ENCODE data around the gene TMEM33. TPM values are rescaled to one million over a fixed set of nuclear protein-coding genes. Genes with fewer than 3 reads are reported as not detected.
"Not testable (repeated sequence)": the region's sequence is repeated elsewhere in the genome, so short reads cannot be mapped to it uniquely, and the experiment has no call there.

The TMEM33 gene
- total RNA-seq: 10 to 100 TPM; 43.8 to 57.2 TPM

DNA sequence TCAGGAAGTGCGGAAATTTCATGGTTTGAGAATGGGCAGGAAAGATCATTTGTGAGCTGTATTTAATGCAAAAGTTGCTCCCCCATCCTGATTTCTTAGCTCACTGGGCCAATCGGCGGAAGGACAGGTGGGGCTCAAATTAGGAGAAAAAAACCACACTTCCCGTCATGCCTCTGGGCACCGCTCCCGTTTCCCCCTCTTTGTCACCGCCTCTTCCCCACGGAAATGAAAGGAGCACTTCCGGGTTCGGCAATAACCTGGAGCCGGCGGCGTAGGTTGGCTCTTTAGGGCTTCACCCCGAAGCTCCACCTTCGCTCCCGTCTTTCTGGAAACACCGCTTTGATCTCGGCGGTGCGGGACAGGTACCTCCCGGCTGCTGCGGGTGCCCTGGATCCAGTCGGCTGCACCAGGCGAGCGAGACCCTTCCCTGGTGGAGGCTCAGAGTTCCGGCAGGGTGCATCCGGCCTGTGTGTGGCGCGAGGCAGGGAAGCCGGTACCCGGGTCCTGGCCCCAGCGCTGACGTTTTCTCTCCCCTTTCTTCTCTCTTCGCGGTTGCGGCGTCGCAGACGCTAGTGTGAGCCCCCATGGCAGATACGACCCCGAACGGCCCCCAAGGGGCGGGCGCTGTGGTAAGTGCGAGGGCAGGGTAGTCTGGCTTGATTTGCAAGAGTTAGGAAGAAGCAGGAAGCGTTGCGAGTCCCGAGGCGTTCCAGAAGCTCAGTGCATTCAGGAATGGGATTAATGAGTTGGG, at the start of gene TMEM33:
TMEM33 (plus strand) TSS at position 529 of the 751 bp plus-strand sequence; CDS start at position 585, 56 bp downstream.
- Mint-ChIP-seq H3K27me3 (no peaks in the 10 kb centered on the region), H3K4me3 (peak within 1 kb of the TSS; percentile 97), H3K4me1 (peaks cover 36% of the 10 kb centered on the region), H3K9me3 (ENCODE audit: low read depth) (no peaks in the 10 kb centered on the region), H3K36me3 (ENCODE audit: low read depth) (peaks cover 36% of the 10 kb centered on the region), H3K27ac (peak within 1 kb of the TSS; percentile 92)
- POLR2A ChIA-PET: interaction anchor here (0.6 to 1.0 kb wide), 2 partner anchors 56 to 694 kb away, joined by 3 to 4 read pairs; partner anchors contain the start of gene SLC30A9
- DNase-seq (peak; percentile 85), ATAC-seq (peak; percentile 86)
- intact Hi-C loops (cut with DNase I, micrococcal nuclease): loop anchor here (1.0 to 2.0 kb wide), 2 partner anchors 55 to 718 kb away; partner anchors contain the start of gene SLC30A9 (in 2 of the 2)
- CTCF ChIA-PET: no interaction called here

DNA sequence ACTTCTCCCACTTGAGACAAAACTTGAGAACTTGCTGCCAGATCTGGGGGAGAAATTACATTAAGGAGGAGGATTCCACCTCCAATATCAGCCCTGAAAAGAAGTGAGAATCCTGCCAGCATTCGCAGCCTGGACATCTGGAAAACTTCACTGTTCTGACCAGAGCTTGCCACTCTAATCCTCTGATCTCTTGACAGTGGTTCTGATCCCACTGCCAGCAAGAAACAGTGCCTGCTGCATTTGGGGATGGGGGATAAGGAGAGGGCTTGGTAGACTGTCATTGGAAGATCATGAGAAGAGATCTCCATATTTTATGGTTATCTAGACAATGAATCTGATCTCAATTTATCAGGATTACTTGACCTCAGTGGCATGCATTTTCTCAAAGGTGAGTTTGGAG, 49.8 kb upstream of the TMEM33 start:
- H3K36me3 Mint-ChIP-seq (ENCODE audit: low read depth): no peaks in the 10 kb centered on the region
- no peak overlapping the region for H3K4me3 Mint-ChIP-seq
- peaks cover 27% of the 10 kb centered on the region for H3K27me3 Mint-ChIP-seq
- POLR2A ChIA-PET: no interaction called here
- CTCF ChIA-PET: interaction anchor here (0.6 kb wide), 1 partner anchor 578 kb away, joined by 6 read pairs; no protein-coding TSS in a partner anchor
- DNase-seq: no peak
- no peak overlapping the region for H3K27ac Mint-ChIP-seq
- no peaks in the 10 kb centered on the region for H3K9me3 Mint-ChIP-seq (ENCODE audit: low read depth)
- peaks cover 8% of the 10 kb centered on the region for H3K4me1 Mint-ChIP-seq
- no peak for ATAC-seq
- intact Hi-C loops (cut with DNase I, micrococcal nuclease): loop anchor here in 1 of 2 experiments (10.0 kb wide), 1 partner anchor 509 kb away; the partner anchor contains the start of gene SHISA3

DNA sequence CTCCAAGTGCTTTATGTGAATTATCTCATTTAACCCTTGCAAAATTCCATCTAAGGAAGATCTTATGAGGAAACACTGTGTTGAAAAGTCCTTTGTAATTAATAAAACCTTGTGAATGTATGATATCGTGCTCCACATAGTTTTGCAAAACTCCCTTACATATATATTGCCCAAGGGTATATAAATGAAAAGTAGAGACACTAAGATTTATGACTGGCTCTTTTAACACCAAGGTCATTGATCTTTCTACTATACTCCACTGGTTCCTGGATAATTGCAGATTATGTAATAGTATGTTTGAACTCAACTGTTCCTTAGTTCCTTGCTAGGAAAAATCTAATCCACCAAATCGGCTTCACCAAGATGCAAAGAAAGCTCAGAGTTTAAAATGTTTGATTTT, 48.0 kb upstream of the TMEM33 start:
- H3K4me3 Mint-ChIP-seq: no peak overlapping the region
- POLR2A ChIA-PET: interaction anchor here (0.7 kb wide), 1 partner anchor 504 kb away, joined by 4 read pairs; no protein-coding TSS in a partner anchor
- CTCF ChIA-PET: interaction anchor here (0.6 to 3.8 kb wide), 11 partner anchors 9 to 606 kb away, joined by 3 to 21 read pairs (median 3); no protein-coding TSS in a partner anchor
- DNase-seq: no peak
- no peaks in the 10 kb centered on the region for H3K36me3 Mint-ChIP-seq (ENCODE audit: low read depth)
- no peaks in the 10 kb centered on the region for H3K4me1 Mint-ChIP-seq
- no peak overlapping the region for H3K27ac Mint-ChIP-seq
- no peak for ATAC-seq
- peaks cover 17% of the 10 kb centered on the region for H3K27me3 Mint-ChIP-seq
- intact Hi-C loops (cut with DNase I, micrococcal nuclease): loop anchor here in 1 of 2 experiments (10.0 kb wide), 1 partner anchor 508 kb away; the partner anchor contains the start of gene SHISA3
- no peaks in the 10 kb centered on the region for H3K9me3 Mint-ChIP-seq (ENCODE audit: low read depth)

GRCh38 chr4:41887821-41888686, 47.2 kb upstream of the TMEM33 start:
- ATAC-seq (no peak), DNase-seq (peak; percentile 64)
- CTCF ChIA-PET: interaction anchor here (0.5 to 3.8 kb wide), 16 partner anchors 10 to 797 kb away, joined by 3 to 21 read pairs (median 3); no protein-coding TSS in a partner anchor
- Mint-ChIP-seq H3K4me3 (no peak overlapping the region), H3K4me1 (no peaks in the 10 kb centered on the region), H3K9me3 (ENCODE audit: low read depth) (no peaks in the 10 kb centered on the region), H3K27ac (no peak overlapping the region), H3K27me3 (peaks cover 16% of the 10 kb centered on the region), H3K36me3 (ENCODE audit: low read depth) (no peaks in the 10 kb centered on the region)
- POLR2A ChIA-PET: interaction anchor here (0.7 kb wide), 1 partner anchor 503 kb away, joined by 4 read pairs; no protein-coding TSS in a partner anchor
- intact Hi-C loops (cut with DNase I, micrococcal nuclease): loop anchor here in 1 of 2 experiments (1.0 to 10.0 kb wide), 3 partner anchors 195 to 607 kb away; partner anchors contain the start of gene SHISA3

GRCh38 chr4:41888687-41889074, 46.5 kb upstream of the TMEM33 start:
- ChIA-PET CTCF (interaction anchor here (0.5 to 3.8 kb wide), 12 partner anchors 10 to 798 kb away, joined by 3 to 21 read pairs (median 4); no protein-coding TSS in a partner anchor), POLR2A (no interaction called here)
- H3K36me3 Mint-ChIP-seq (ENCODE audit: low read depth): no peaks in the 10 kb centered on the region
- no peak for ATAC-seq
- H3K27ac Mint-ChIP-seq: no peak overlapping the region
- no peak for DNase-seq
- no peaks in the 10 kb centered on the region for H3K4me1 Mint-ChIP-seq
- intact Hi-C loops (cut with DNase I, micrococcal nuclease): loop anchor here in 1 of 2 experiments (1.0 to 10.0 kb wide), 3 partner anchors 195 to 607 kb away; partner anchors contain the start of gene SHISA3
- H3K9me3 Mint-ChIP-seq (ENCODE audit: low read depth): no peaks in the 10 kb centered on the region
- H3K27me3 Mint-ChIP-seq: peaks cover 16% of the 10 kb centered on the region
- no peak overlapping the region for H3K4me3 Mint-ChIP-seq

DNA sequence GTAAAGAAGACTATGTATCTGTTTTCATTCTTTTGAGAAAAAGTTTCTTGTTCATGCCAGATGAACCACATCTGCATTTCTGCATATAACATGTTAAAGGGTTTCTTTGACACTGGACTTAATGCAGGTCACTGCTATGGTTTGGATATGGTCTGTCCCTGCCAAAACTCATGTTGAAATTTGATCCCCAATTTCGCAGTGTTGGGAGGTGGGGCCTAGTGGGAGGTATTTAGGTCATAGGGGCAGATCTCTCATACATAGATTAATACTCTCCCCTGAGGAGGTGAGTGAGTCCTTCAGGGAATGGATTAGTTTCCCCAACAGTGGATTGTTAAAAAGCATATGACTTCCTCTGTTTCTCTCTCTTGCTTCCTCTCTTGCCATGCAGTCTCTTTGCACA, 45.9 kb upstream of the TMEM33 start:
- DNase-seq: no peak
- Mint-ChIP-seq H3K9me3 (ENCODE audit: low read depth) (no peaks in the 10 kb centered on the region), H3K36me3 (ENCODE audit: low read depth) (no peaks in the 10 kb centered on the region), H3K4me3 (no peak overlapping the region), H3K27ac (no peak overlapping the region), H3K27me3 (peaks cover 16% of the 10 kb centered on the region), H3K4me1 (no peaks in the 10 kb centered on the region)
- intact Hi-C loops (cut with DNase I, micrococcal nuclease): loop anchor here in 1 of 2 experiments (10.0 kb wide), 1 partner anchor 505 kb away; the partner anchor contains the start of gene SHISA3
- ChIA-PET CTCF (interaction anchor here (0.6 to 3.8 kb wide), 5 partner anchors 11 to 609 kb away, joined by 3 to 21 read pairs (median 6); no protein-coding TSS in a partner anchor), POLR2A (no interaction called here)
- no peak for ATAC-seq

DNA sequence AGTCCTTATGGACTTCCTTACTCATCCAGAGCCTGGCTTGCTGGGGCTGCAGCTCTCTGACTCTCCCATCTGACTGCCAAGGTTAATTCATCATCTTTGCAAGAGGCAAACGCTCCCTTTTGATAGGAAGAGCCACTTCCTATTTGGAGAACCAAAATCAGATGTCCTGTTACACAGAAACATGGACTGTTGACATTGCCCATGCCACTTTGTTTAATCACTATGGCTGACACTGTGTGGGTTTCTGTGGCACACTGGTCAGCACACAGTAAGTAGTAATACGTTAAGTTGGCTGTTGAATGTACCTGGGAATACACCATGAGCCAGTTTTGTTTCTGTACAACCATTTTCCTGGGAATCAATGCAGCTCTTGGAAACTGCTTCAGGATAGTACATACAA, 45.1 kb upstream of the TMEM33 start:
- intact Hi-C loops (cut with DNase I, micrococcal nuclease): no loop called here
- Mint-ChIP-seq H3K36me3 (ENCODE audit: low read depth) (no peaks in the 10 kb centered on the region), H3K4me3 (no peak overlapping the region), H3K4me1 (no peaks in the 10 kb centered on the region), H3K9me3 (ENCODE audit: low read depth) (no peaks in the 10 kb centered on the region), H3K27ac (no peak overlapping the region), H3K27me3 (peaks cover 13% of the 10 kb centered on the region)
- ATAC-seq: no peak
- DNase-seq: no peak
- ChIA-PET POLR2A (no interaction called here), CTCF (interaction anchor here (0.5 to 1.2 kb wide), 3 partner anchors 193 to 609 kb away, joined by 3 to 4 read pairs (median 3); no protein-coding TSS in a partner anchor)

- intact Hi-C loops (cut with DNase I, micrococcal nuclease): no loop called here
- ATAC-seq (no peak), DNase-seq (no peak)
- Mint-ChIP-seq H3K27ac (no peak overlapping the region), H3K36me3 (ENCODE audit: low read depth) (no peaks in the 10 kb centered on the region), H3K27me3 (peaks cover 7% of the 10 kb centered on the region), H3K4me3 (no peak overlapping the region), H3K4me1 (no peaks in the 10 kb centered on the region), H3K9me3 (ENCODE audit: low read depth) (no peaks in the 10 kb centered on the region)
- ChIA-PET POLR2A (no interaction called here), CTCF (no interaction called here)
Observed at GRCh38 chr4:41896648-41897047, 38.6 kb upstream of the TMEM33 start.

- DNase-seq (no peak), ATAC-seq (no peak)
- Mint-ChIP-seq H3K27me3 (peaks cover 5% of the 10 kb centered on the region), H3K9me3 (ENCODE audit: low read depth) (no peaks in the 10 kb centered on the region), H3K36me3 (ENCODE audit: low read depth) (no peaks in the 10 kb centered on the region), H3K4me1 (no peaks in the 10 kb centered on the region), H3K27ac (no peak overlapping the region), H3K4me3 (no peak overlapping the region)
- ChIA-PET POLR2A (no interaction called here), CTCF (no interaction called here)
- intact Hi-C loops (cut with DNase I, micrococcal nuclease): no loop called here
Observed at GRCh38 chr4:41897698-41898097, 37.5 kb upstream of the TMEM33 start.

- ATAC-seq; H3K27ac Mint-ChIP-seq; H3K4me3 Mint-ChIP-seq; CTCF ChIA-PET; DNase-seq; H3K36me3 Mint-ChIP-seq (ENCODE audit: low read depth); intact Hi-C loops (cut with DNase I, micrococcal nuclease); H3K9me3 Mint-ChIP-seq (ENCODE audit: low read depth); POLR2A ChIA-PET; H3K4me1 Mint-ChIP-seq: not testable (repeated sequence)
- H3K27me3 Mint-ChIP-seq: peaks cover 15% of the 10 kb centered on the region
Observed at GRCh38 chr4:41909136-41909535, 26.1 kb upstream of the TMEM33 start.

DNA sequence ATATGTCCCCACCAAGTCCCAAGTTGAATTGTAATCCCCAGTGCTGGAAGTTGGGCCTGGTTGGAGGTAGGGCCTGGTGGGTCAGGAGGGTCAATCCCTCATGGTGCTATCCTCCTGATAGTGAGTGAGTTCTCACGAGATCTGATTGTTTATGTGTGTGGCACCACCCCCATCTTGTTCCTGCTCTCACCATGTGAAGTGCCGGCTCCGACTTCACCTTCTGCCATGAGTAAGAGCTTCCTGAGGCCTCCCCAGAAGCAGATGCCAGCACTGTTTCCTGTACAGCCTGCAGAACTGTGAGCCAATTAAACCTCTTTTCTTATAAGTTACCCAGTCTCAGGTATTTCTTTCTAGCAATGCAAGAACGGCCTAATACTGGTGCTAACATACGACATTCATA, 22.7 kb upstream of the TMEM33 start:
- no peak overlapping the region for H3K4me3 Mint-ChIP-seq
- POLR2A ChIA-PET: no interaction called here
- no peak for ATAC-seq

More for the DNA sequence above, 22.7 kb upstream of the TMEM33 start:
- CTCF ChIA-PET: no interaction called here
- no peak for DNase-seq
- no peaks in the 10 kb centered on the region for H3K9me3 Mint-ChIP-seq (ENCODE audit: low read depth)
- H3K36me3 Mint-ChIP-seq (ENCODE audit: low read depth): no peaks in the 10 kb centered on the region
- H3K27ac Mint-ChIP-seq: no peak overlapping the region
- peaks cover 5% of the 10 kb centered on the region for H3K27me3 Mint-ChIP-seq
- intact Hi-C loops (cut with DNase I, micrococcal nuclease): no loop called here
- peaks cover 6% of the 10 kb centered on the region for H3K4me1 Mint-ChIP-seq

Measured in activated CD4-positive, alpha-beta T cell treated with anti-CD3 and anti-CD28 coated beads for 36 hours (primary cell).